Activated CD8-positive, alpha-beta memory T cell treated with anti-CD3 and anti-CD28 coated beads for 4 hours (primary cell): ENCODE results near the gene CYB561.

ENCODE experiments used
- DNase-seq, 2 donors: peaks; one replicate each; pipeline ENCODE4 v3.0.0-alpha.2; 2020; ENCODE audit warnings: low read depth in 2 of 2

CYB561 gene

DNA sequence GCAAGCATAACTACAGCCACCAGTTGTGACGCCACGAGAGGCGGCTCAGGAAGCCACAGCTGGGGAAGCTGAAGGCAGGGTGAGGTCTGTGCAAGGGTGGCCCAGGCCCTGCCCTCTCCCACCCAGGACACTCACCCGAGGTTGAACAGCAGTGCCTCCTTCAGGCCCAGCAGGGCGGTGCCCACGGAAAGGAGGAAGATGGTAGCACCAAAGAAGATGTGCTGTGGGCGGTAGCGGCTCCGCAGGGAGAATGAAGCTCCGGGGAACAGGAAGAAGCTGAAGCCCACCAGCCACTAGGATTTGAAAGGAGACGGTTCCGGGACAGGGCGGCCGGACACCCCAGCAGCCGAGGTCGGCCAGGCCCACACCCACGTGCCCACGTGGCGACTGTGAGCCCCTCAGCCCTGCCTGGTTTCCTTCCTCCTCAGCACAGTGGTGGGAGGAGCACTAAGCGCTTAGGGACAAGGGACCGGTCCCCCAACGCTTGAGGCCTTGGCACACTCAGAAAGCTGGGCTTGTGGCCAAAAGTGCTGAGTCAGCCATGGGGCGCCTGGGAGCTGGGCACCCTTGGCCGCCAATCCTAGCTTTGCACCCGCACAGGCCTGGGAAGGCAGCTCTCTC, 11.0 kb downstream of the CYB561 start:
- no peak for DNase-seq

DNA sequence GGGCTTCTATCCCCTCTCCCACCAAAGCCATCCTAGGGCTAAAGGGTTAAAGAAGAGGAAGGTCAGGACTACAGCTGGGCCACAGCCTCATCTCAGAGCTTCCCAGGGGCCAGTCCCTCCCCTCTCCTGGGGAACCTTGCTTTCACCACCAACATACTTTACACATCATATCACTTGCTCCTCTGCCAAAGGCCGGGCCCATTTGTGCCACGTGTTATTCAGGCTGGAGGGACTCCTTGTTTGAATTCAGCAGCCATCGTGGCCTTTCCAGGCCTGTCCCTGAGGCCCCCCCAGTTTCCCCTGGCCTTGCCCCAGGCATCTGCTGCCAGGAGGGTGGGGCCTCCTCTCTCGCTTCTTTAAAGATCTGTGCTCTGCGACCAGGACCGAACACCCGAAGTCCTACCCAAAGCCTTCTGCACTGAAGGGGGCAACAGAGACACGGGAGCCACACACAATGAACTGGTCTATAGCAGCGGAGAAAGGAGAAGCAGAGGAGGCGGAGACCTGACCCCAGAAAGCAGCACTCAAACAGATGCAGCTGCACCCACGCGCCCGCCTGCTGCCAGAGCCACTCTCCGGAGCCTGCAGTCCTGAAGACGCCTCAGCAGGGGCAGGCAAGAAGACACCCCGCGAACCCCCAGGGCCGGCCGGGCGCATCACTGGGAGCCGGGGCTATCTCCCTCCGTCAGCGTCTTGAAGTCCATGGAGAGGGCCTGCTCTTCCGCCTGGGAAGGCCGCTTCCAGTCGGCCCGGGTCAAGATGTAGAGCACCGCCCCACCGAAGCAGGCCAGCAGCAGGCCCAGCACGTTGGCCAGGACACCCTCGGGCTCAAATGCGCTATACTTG, 12.1 kb downstream of the CYB561 start:
- no peak for DNase-seq

DNA sequence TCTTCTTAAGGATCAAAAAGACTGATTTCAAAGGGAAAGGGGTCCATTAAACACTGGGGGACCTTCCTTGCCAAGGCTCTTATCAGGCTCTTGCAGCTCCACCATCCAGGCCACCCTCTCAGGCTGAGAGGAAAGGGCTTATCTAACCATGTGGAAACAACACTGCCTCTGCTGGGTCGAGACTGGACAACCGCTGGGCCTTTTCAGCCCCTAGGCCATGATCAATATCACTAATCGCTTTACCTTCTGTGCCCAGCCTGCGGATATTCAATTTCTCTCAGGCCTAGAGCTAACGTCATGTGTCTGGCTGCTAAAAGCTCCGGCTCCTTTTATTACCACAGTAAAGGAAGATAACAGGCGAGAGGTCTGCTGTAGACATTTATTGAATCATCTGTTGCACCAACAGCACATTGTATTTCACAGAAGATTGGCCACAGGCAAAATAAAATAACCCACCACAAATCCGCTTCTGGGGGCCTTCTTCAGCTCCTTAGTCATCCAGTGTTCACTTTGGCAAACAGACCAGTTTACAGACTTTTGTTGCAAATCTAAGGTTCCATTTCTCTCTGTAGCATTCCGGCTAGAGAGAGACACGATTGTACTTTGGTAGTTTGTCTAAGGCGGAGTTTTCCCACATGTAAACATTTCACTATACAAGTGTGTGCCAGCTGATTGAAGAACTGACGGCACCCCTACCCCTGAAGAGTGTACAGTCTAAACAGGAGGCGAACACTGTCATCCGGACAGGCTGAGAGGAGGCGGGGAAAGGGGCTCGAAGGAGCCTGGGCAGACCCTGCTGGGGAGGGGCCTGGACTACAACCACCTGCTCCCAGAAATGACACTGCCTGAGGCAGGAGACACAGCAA, 13.9 kb downstream of the CYB561 start:
- no peak for DNase-seq

DNA sequence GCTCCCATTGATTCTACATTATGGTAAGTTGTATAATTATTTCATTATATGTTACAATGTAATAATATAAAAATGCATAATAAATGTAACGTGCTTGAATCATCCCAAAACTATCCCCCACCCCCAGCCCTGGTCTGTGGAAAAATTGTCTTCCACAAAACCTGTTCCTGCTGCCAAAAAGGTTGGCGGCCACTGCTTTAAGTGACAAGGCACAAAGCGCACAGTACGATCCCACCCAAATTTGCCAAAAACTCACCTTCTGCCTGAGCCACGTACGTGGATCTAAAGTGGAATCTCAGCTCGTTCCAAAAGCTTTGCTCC, 14.5 kb downstream of the CYB561 start:
- DNase-seq: no peak

DNA sequence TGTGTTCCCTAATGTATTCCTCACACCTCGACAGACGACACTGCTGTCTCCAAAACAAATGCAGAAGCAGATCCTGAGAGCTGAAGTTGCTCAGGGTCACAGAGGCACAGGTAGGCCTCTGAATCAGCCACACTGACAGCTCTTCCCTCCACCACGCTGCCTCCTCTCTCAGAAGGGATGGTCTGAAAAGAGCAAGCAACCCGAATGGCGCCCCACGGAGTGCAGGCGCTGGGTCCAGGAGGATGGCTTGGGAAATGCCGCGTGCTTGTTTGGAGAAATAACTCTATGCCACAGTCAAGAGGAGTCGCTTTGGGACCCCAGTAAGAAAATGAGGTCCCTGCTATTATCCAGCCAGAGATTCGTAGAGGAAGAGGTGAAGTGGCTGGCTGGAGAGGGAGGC, 15.9 kb downstream of the CYB561 start:
- no peak for DNase-seq

DNA sequence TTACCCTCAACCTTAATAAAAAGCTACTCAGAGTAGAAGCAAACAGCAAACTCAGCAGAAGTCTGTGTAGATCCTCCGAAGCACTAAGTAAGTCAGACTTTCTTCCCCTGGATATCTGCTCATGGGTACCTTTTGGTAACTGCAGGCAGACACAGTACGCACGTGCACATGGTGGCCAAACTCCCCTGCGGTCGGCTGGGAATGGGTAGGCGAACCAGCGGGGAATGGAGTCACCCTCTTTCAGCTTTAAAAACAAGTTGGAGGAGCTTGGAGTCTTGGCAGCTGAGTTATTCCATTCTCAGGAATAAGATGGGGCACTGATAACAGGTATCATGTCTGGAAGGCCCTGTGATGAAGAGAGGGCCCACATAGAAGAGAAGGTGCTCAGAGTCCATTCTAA, 16.3 kb downstream of the CYB561 start:
- DNase-seq: no peak

DNA sequence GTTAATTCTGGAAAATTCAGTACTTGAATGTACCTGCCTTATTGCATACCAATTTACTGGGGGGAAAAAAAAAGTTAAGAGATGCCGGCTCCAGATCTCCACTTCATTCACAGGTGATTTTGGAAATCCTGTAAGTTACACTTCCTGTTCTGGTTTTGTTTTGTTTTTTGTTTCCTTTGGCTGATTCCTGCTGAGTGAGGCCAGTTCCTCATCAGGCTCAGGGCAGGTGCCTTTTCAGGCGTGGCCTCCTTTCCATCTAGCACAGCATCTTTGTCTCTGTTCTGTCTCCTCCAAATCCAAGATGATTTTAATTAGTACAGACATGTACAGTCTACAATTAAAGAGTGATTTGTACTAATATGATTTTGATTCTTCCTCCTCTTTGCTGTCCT, 19.2 kb downstream of the CYB561 start:
- DNase-seq: no peak

DNA sequence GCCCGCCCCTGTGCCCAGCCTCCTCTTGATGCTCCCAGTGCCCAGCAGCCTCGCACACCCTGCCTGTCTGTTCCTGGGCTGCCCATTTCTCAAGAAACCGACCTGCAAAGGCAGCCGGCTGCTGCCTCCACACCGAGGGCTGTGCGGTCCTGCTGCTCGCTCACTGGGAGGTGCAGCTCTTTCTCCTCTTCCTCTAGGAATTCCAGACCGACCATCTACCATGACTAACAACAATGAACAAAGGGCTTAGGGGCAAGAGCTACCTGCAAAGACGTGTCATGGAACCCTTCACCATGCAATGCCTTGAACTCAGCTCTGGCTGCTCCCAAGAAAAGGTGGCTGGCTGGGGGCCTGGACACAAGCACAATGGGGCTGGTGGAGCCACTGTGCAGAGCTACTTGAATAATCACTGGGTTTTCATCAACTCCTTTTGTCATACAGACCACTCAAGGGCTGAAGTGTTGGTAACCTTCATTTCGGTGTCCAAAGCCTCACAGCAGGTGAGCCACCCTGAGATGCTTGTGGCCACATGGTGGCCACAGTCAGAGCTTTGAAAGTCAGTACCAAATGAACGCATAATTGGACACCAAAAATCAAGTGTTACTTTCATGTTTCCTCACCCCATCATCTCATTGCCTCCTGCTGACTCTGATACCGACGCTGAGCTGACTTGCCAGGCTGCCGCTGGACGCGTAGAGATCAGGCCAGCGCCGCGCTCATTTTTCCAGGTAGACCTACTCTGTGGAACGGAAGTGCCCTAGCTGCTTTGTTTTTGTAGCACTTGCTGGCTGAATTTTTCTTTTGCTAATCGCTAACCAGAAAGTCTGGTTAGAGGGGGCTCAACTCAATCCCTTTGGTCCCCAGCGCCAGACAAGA, 19.8 kb downstream of the CYB561 start:
- no peak for DNase-seq

DNA sequence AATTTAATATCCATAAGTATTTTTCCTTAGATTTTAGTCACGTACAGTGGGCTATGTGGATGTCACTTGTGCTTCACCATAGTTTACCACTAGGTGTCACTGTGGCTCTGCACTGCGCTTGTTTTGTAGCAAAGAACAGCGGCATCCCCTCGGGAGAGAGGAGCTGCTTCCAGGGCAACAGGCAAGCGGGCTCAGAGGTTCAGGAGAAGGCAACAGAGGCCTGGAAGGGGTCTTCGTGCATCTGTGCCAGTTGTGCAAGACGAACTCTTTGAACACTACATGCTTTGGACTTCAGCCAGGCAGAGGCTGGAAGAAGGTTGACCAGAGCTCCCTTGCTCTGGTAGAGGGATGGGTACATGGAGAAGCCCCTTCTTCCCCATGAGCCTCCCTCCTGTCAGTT, 20.6 kb downstream of the CYB561 start:
- DNase-seq: peak in 1 of 2 donors; percentile 52

DNA sequence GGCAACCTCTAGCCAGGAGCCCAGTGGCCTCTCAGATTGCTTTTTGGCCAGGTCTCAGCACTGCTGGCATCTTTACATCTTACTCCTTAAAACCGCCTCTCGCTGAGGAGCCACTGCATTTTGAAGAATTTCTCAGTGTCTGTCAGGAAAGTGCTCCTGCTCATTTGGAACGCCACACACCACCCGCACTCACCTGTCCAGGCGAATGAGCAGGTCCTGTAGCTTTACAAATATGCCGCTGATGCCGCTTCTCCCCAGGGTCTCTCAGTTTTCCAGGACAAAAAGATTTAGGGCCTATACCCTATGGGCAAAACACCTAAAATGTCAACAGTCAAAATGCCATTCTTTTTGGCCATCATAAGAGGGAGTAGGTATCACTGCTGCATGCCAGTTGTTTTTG, 22.1 kb downstream of the CYB561 start:
- no peak for DNase-seq

DNA sequence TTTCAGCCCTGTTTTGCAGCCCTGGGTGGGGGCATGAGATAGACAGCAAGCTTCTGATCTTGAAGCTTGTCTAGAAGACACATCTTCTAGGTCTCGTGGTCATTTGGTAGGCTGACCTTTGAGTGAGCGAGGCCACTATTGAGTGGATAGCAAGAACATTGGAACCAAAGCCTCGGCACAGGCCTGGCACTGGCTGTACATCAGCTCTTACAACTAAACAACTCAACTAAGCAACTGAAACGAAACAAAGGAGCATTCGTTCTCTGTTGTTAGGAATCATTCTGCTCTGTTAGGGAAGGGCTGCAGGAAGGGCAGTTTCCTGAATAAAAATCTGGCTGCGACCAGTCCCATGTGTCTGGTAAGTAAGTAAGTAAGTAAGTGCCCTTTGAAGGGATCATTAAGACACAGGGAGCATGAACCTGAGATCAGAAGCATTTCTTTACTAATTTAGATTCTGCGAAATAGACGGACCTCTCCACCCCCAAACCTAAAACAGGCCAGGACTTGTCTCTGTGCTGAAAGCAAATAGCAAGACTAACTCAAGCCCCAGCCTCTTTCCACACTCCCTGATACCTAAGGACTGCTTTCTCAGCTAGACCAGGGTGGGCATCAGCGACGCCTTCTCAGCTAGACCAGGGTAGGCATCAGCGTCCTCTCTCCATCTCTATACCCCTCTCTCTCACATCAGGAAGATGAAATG, 22.7 kb downstream of the CYB561 start:
- DNase-seq: no peak

DNA sequence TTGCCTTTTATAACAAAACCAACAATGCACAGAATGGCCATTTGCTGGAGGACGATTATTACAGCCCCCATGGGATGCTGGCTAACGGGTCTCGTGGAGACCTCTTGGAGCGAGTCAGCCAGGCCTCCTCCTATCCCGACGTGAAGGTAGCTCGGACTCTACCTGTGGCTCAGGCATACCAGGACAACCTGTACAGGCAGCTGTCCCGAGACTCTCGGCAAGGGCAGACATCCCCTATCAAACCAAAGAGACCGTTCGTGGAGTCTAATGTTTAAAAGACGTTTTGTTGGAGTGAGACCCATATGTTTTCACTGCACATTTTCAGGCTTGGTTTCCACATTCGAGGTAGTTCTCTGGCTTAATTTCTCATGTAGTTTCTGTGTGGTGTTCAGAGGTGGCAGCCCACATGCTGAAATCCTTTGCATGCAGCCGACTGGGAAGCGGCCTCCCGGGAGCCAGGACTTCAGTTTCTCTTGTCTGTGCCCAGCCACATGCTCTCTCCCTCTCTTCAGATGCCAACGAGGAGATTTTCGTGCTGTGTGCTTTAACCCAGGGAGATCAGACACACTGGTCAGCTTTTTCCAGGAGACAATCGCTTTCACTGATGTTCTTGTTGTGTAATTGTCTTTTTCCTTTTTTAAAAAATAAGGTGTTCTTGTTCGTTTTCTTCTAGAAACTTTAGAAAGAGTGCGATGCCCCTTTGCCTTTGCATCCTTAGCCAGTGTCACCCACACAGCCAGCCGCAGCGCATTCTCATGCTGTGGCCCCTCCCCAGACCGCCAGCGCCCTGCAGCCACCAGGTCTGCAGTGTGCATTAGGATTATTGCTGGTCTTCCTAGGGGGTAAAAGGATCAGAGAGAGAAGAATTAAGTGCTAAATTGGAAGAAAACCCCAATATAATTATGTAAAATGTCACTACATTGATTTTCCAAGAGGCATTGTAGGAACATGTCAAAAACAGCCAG, 24.1 kb downstream of the CYB561 start:
- no peak for DNase-seq

DNA sequence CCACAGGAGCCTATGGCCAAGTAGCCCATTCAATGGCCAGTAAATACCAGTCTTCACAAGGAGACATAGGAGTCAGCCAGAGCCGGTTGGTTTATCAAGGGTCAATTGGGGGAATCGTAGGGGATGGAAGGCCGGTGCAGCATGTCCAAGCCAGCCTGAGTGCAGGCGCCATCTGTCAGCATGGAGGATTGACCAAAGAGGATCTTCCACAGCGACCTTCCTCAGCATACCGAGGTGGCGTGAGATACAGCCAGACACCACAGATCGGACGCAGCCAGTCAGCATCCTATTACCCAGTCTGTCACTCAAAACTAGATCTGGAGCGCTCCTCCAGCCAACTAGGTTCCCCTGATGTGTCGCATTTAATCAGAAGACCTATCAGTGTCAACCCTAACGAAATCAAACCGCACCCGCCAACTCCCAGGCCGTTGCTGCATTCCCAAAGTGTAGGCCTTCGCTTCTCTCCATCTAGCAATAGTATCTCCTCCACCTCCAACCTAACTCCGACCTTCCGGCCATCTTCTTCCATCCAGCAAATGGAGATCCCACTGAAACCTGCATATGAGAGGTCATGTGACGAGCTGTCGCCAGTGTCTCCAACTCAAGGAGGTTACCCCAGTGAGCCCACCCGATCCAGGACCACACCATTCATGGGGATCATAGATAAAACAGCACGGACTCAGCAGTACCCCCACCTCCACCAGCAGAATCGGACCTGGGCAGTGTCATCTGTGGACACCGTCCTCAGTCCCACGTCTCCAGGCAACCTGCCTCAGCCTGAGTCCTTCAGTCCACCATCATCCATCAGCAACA, 25.0 kb downstream of the CYB561 start:
- no peak for DNase-seq

DNA sequence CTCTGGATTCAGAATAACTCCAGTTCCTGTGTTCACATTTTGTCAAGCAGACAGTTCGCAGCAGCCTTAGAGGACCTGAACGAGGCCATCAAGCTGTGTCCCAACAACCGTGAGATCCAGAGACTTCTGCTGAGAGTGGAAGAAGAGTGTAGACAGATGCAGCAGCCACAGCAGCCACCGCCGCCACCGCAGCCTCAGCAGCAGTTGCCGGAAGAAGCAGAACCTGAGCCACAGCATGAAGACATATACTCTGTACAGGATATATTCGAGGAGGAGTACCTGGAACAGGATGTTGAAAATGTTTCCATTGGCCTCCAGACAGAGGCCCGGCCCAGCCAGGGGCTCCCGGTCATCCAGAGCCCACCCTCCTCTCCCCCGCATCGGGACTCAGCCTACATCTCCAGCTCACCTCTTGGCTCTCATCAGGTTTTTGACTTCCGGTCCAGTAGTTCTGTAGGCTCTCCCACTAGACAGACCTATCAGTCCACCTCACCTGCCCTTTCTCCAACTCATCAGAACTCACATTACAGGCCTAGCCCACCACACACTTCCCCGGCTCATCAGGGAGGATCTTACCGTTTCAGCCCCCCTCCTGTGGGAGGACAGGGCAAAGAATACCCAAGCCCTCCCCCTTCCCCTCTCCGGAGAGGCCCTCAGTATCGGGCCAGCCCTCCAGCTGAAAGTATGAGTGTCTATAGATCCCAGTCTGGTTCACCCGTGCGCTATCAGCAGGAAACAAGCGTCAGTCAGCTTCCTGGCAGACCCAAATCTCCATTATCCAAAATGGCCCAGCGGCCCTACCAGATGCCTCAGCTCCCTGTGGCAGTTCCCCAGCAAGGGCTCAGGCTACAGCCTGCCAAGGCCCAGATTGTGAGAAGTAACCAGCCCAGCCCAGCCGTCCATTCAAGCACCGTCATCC, 25.9 kb downstream of the CYB561 start:
- DNase-seq: no peak

DNA sequence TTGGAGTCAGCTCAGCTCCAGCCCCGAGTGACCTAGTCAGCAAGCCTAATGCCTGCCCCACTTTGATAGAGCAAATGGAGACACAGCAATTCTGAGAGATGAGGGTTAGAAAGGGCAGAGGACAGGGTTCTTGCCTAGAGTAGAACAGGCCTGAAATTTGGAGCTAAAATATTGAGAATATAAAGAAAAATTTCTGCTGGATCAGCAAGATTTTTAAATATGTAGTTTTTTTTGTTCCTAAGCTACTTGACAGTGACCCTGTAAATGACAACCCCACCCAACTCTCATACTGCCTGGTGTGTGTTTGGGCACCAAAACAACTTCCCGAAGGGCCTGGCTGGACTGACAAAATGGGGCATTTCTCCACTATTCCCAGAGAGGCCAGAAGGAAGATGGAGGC, 26.7 kb downstream of the CYB561 start:
- DNase-seq: no peak

DNA sequence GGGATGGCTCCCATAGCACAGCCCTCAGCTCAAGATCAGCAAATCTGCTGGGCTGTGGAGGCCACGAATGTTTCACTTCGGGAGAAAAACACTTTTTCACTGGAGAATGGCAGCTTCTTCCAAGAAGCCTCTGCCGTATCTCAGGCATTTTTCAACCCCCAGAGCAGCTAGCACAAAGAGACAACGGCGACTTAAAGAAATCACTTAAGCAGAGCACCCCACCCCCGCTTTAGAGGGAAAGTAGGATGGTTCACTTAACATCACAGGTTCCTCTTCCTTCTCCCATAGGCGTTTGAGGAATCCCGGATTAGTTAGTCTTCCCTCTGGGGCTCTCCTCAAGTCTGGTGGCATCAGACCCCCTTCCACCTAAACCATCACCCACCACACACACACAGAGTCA, 27.6 kb downstream of the CYB561 start:
- DNase-seq: no peak

DNA sequence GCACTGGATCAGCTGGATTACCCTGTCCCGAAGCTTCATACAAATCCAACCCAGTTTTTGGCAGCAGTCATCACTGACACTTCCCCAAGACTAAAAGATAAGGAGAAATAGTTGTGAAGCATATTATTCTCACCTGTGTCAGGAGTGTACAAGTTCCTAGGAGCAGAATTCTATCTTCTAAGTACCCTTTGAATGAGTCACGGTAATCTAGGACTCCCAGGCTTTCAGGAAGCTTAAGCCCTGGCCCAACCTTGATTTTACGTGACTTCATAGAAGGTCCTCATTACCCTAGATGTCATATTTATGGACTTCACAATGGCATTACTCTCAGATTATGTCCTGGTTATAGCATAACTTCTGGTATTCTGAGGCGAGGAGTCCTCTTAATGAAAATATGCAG, 31.9 kb downstream of the CYB561 start:
- DNase-seq: no peak

DNA sequence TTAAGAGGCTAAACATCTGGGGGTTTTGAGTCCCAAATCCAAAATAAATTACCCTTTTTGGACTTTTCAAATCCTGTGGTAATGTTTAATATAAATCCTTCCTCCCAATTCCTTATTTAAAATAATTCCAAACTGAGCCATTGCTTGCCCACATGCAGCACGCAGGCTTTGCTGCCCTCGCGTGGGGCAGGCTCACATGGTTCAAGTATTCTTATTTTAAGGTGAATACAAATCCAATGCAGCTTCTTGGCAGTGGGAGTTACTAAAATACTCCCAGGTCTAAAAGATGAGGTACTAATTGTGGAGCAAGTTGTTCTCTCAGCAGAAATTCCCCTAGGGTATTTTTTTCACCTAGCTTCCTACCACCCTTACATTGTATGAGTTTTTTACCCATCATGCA, 33.0 kb downstream of the CYB561 start:
- DNase-seq: no peak
